Activated gamma-delta T cell treated with anti-CD3 and anti-CD28 coated beads, Interleukin-2, amount 50 U/mL, for 16 hours (primary cell): ENCODE results near the gene THAP3.
A peak's percentile ranks its signal among the peaks of the same experiment; 100 is the strongest.

ENCODE experiments used
- DNase-seq: peaks from one replicate; pipeline ENCODE4 v3.0.0-alpha.2; 2020; ENCODE audit warnings: low read depth

Gene THAP3, protein sequence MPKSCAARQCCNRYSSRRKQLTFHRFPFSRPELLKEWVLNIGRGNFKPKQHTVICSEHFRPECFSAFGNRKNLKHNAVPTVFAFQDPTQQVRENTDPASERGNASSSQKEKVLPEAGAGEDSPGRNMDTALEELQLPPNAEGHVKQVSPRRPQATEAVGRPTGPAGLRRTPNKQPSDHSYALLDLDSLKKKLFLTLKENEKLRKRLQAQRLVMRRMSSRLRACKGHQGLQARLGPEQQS

DNA sequence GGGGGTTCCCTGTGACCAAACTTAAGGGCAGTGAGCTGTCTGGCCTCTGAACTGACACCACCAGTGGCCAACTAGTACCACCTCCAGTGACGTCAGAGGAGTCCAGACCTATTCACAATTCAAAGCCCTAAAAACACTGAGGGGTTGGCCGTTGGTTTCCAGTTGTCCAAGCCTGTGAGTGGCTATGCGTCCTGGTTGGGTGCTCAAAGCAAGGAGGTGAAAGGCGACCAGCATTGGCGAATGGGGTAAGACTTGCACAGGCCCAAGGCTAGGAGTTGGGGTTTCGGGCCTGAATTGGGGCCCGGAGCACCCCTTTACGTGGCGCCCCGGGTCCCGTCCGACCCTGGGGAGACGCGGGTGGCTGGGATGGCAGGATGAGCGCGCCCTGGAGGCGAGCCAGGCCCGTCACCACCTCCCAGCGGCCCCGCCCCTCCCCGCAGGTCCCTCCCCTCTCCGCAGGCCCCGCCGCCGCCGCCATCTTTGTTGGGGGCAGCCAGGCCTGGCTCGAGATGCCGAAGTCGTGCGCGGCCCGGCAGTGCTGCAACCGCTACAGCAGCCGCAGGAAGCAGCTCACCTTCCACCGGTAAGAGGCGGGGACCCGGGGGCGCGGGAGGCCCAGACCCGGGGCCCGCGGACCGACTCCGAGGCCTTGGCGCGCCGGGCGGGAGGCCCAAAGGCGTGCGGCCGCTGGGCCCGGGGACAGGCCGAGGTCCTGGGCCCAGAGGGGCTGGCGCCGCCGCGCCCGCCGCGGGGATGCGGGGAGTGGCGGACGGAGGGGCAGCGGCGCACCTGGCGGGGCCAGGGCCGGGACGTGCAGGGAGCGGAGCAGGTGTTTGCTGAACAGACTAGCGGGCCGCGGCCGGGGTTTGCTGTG, at the start of gene THAP3:
TSS of gene THAP3 (plus strand) at position 159 of the 874 bp plus-strand sequence. CDS start at position 510, 351 bp downstream.
- peak; percentile 80 for DNase-seq

DNA sequence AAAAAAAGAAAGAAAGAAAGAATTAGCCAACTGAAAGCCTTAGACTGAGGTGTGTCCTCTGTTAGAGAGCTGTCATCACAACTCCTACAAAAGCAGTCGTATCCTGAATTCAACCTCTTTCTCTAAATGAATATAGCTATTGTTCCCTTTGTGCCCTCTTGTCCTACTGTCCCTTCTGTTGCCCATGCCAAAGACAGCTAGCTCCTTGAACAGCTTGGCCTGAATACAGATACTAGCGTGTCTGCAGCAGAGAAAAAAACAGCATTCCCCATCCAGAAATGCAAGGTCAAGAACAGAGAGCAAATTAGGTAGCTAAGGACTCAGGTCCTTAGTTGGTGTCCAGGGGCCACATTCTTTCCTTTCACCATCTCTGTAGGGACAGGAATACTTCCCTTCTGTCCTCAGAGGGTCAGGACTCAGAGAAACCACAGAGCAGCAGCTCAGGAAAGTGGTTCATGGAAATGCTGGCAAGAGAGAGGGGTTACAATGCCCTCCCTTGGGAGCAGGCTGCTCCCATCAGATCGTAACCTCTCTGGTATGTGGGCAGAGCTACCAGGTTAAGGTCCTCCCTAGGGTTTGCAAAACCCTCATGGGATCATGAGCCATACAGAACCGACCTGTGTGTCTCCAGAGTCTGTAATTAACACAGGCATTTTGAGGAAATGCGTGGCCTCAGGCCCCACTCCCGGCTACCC, 46.7 kb upstream of the THAP3 start:
- DNase-seq = no peak

DNA sequence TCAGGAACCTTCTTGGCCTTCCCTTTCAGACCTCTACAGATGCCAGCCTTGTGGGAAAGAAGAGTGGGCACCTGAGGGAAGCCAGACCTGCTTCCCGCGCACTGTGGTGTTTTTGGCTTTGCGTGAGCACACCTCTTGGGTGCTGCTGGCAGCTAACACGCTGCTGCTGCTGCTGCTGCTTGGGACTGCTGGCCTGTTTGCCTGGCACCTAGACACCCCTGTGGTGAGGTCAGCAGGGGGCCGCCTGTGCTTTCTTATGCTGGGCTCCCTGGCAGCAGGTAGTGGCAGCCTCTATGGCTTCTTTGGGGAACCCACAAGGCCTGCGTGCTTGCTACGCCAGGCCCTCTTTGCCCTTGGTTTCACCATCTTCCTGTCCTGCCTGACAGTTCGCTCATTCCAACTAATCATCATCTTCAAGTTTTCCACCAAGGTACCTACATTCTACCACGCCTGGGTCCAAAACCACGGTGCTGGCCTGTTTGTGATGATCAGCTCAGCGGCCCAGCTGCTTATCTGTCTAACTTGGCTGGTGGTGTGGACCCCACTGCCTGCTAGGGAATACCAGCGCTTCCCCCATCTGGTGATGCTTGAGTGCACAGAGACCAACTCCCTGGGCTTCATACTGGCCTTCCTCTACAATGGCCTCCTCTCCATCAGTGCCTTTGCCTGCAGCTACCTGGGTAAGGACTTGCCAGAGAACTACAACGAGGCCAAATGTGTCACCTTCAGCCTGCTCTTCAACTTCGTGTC, 45.9 kb upstream of the THAP3 start:
- DNase-seq = no peak

DNA sequence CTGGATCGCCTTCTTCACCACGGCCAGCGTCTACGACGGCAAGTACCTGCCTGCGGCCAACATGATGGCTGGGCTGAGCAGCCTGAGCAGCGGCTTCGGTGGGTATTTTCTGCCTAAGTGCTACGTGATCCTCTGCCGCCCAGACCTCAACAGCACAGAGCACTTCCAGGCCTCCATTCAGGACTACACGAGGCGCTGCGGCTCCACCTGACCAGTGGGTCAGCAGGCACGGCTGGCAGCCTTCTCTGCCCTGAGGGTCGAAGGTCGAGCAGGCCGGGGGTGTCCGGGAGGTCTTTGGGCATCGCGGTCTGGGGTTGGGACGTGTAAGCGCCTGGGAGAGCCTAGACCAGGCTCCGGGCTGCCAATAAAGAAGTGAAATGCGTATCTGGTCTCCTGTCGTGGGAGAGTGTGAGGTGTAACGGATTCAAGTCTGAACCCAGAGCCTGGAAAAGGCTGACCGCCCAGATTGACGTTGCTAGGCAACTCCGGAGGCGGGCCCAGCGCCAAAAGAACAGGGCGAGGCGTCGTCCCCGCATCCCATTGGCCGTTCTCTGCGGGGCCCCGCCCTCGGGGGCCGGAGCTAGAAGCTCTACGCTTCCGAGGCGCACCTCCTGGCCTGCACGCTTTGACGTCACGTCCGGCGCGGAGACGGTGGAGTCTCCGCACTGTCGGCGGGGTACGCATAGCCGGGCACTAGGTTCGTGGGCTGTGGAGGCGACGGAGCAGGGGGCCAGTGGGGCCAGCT, 45.1 kb upstream of the THAP3 start, which contains the start of gene ZBTB48:
TSS of gene ZBTB48 (plus strand) at position 621 of the 745 bp plus-strand sequence. CDS start 616 bp downstream, outside the sequence.
- DNase-seq = peak; percentile 94

DNA sequence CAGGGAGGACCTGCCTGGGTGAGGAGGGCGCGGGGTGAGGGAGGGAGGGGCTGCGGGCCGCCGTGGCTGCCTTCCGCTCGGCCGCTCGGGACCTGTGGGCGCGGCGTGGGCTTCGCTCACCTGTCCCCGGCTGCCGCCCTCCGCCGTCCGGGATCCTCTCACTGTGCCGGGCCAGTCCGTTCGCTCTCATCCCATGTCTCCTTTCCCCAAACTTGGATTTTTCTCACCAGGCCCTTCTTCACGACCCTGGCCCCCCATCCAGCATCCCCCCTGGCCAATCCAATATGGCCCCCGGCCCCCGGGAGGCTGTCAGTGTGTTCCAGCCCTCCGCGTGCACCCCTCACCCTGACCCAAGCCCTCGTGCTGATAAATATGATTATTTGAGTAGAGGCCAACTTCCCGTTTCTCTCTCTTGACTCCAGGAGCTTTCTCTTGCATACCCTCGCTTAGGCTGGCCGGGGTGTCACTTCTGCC, 44.5 kb upstream of the THAP3 start:
- no peak for DNase-seq

DNA sequence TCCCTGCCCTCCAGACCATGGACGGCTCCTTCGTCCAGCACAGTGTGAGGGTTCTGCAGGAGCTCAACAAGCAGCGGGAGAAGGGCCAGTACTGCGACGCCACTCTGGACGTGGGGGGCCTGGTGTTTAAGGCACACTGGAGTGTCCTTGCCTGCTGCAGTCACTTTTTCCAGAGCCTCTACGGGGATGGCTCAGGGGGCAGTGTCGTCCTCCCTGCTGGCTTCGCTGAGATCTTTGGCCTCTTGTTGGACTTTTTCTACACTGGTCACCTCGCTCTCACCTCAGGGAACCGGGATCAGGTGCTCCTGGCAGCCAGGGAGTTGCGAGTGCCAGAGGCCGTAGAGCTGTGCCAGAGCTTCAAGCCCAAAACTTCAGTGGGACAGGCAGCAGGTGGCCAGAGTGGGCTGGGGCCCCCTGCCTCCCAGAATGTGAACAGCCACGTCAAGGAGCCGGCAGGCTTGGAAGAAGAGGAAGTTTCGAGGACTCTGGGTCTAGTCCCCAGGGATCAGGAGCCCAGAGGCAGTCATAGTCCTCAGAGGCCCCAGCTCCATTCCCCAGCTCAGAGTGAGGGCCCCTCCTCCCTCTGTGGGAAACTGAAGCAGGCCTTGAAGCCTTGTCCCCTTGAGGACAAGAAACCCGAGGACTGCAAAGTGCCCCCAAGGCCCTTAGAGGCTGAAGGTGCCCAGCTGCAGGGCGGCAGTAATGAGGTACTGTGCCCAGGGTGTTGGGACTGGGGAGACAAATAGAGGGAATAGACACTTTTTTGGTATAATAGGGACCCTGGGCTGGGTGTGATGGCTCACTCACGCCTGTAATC, 43.9 kb upstream of the THAP3 start:
- DNase-seq = no peak

DNA sequence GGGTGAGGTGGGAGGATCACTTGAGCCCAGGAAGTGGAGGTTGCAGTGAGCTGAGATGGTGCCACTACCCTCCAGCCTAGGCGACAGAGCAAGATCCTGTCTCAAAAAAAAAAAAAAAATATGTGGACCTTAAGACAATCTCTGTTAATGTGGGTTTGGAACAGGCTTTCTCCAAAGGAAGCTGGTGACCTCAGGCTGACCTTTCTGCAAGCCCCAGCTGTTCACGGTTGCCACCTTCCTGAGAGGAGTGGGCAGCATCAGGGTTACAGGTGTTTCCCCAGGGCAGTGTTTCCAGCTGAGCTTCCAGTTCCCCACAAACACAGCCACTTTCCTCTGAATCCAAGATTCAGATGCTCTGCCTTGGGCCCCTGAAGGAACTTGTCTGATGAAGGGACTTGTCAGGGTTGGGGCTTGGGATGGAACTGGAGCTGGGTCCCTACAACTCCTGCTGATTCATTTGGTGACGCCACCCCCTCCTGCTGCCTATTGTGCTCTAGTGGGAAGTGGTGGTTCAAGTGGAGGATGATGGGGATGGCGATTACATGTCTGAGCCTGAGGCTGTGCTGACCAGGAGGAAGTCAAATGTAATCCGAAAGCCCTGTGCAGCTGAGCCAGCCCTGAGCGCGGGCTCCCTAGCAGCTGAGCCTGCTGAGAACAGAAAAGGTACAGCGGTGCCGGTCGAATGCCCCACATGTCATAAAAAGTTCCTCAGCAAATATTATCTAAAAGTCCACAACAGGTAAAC, 42.9 kb upstream of the THAP3 start:
- no peak for DNase-seq

DNA sequence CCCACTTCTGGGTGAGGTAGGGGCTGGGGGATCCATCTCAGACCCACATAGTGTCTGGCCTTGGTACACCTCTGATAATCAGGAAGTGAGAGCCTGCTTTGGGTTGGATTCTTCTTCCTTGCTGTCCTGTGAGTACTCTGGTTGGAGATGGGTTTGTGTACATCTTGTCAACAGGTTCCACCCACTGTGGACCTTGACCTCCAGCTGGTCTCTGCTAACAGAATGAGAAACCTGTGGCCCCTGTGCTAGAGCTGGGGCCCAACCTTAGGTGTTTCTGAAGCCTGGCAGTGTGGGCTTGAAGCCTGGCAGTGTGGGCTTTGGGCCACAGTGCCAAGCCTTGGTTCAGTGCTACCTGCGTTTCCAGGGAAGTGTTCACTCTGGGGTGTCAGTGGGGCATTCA, 42.3 kb upstream of the THAP3 start:
- DNase-seq = no peak

DNA sequence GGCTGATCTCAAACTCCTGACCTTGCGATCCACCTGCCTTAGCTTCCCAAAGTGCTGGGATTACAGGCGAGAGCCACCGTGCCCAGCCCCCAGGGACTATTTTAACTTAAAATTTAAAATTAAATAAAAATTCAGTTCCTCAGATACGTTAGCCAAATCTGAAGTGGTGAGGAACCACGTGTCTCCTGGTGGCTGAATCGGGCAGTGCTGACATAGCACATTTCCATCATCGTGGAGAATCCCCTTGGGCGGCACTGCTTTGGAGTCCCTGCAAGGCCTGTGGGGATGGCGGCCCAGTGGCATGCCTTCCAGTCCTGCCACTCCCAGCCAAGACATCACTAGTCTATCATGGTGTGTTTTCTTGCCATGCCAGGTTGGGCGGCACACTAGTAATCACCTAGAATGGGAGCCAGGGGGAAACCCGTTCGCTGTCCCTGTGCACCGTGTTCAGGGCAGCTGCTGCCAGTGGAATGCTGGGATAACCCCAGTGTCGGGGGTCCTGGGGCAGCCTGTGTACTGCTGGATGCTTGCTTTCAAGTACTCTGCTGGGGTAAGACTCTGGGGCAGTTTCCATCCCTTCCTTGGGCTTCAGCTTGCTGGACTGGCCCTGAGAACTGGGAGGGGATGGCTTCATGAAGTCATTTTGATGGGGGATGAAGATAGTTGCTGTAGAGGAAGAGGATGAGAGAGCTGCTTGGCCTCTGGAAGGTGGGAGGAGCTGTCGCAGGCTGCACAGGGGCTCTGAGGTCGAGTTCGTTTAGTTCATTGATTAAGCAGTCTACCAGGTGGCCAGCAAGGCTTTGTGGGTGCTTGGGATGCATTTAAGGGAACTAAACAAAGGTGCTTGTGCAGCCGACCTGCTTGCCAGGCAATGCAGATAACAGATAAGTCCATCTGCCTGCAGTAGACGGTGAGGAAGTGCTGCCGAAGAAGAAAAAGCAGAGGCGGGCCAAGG, 40.3 kb upstream of the THAP3 start:
- DNase-seq = no peak

DNA sequence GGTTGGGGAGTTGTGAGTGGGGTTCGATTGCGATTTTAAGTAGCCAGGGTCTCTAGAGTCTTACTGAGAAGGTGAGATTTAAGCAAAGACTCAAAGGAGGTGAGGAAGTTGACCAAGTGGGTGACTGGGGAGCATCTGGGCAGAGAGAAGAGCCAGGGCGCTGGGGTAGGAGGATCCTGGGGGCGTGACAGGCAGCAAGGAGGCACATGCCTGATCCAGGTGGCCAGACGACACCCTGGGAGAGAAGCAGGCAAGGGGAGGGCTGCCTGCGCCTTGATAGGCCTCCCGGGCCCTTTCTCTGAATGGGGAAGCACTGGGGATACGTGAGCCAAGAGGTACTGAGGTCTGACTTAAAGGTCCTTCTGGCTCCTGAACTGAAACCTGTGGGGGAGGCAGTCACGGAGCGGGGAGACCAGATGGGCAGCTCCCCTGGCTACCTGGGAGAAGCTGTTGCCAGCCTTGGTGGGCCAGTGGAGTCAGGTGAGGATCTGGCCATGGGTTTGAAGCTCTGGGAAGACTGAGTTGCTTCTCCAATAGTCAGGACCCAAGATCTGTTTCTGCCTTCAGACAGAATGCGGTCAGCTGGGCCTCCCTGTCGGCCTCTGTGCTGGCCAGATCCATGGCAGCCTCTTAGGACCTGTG, 39.5 kb upstream of the THAP3 start:
- no peak for DNase-seq

DNA sequence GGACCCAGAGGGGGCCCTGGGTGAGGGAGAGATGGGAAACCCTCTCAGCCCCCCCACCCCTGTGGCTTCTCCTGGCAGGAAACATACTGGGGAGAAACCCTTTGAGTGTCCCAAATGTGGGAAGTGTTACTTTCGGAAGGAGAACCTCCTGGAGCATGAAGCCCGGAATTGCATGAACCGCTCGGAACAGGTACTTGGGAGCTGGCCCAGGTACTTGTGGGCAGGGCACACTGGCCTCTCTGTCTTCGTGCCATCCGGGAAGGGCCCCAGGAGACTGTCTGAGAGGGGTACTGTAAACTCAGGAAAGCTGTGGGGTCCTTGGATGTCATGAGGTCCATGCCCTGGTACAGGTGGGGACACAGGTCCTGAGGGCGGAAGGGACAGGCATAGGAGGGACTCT, 38.8 kb upstream of the THAP3 start:
- no peak for DNase-seq

DNA sequence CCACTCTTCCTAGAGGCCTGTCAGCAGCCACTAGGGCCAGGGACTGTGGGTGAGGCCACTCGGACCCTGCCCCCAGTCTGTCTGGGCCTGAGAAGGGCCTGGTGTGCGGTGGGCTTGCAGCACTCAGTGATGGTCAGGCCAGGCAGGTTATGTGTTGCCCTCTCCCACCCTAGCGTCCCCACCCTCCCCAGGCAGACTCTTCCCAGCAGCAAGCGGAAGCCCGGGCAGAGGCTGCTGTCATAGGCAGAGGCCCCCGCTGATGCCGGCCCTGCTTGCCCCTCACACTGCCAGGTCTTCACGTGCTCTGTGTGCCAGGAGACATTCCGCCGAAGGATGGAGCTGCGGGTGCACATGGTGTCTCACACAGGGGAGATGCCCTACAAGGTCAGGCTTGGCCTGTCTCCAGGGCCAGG, 38.3 kb upstream of the THAP3 start:
- no peak for DNase-seq

DNA sequence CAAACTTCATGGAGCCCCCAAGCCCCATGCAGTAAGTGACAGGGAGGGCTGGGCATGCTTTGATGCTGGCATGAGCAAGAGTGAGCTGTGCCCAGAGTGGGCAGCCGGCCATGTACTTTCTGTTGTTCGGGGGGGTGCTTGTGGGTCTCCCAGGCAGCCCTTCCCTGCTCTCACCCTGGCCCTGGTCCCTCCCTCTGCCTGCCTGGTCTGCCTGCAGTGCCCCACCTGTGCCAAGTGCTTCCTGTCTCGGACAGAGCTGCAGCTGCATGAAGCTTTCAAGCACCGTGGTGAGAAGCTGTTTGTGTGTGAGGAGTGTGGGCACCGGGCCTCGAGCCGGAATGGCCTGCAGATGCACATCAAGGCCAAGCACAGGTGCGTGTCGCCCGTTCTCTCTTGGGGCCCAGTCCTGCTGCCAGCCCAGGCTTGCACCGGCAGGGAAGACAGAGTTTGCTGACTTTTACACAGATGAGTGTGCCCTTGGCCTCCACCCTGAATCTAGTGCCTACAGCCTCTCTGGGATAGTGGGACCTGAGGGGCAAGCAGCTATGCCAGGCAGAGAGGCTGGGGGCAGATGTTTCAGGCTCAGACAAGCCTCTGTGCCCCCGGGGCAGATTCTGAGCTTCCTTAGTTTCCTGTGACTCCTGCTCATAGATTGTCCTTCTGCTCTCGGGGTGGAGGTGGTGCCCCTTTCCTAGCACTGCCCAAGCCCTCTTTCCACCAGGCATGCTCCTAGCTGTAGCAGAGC, 37.2 kb upstream of the THAP3 start:
- DNase-seq = no peak

DNA sequence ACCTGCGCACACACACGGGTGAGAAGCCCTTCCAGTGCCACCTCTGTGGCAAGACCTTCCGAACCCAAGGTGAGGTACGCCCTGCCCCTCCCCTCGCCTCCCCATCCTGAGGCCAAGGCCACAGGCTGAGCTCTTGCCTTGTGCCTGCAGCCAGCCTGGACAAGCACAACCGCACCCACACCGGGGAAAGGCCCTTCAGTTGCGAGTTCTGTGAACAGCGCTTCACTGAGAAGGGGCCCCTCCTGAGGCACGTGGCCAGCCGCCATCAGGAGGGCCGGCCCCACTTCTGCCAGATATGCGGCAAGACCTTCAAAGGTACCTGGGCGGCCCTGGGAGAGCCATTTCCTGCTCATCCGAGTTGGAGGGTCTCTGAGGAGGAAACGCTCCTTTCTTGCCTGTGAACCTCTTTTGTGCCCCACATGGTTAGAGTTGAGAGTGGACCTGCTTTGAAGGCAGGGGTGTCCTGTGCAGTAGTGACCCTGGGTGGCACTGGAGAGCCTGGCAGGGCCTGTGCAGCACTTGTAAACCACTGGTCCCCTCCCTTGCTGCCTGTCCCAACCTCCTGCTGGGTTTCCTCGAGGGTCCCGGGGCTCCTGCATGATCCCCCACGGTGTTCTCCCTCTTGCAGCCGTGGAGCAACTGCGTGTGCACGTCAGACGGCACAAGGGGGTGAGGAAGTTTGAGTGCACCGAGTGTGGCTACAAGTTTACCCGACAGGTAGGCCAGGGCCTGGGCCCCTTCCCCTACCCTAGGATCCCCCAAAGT, 36.4 kb upstream of the THAP3 start:
- no peak for DNase-seq

DNA sequence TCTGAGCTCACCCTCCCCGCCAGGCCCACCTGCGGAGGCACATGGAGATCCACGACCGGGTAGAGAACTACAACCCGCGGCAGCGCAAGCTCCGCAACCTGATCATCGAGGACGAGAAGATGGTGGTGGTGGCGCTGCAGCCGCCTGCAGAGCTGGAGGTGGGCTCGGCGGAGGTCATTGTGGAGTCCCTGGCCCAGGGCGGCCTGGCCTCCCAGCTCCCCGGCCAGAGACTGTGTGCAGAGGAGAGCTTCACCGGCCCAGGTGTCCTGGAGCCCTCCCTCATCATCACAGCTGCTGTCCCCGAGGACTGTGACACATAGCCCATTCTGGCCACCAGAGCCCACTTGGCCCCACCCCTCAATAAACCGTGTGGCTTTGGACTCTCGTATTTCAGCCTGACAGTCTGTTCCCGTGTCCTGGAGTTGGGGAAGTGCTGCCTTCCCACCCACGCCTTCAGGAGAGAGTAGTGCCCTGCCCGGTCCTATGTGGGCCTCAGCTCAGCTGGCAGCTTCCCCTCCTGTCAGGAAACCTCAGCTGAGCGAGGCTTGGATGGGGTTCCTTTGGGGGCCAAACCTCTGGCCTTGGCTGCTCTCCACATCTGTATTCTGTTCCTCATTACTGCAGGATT, 35.7 kb upstream of the THAP3 start:
- no peak for DNase-seq

DNA sequence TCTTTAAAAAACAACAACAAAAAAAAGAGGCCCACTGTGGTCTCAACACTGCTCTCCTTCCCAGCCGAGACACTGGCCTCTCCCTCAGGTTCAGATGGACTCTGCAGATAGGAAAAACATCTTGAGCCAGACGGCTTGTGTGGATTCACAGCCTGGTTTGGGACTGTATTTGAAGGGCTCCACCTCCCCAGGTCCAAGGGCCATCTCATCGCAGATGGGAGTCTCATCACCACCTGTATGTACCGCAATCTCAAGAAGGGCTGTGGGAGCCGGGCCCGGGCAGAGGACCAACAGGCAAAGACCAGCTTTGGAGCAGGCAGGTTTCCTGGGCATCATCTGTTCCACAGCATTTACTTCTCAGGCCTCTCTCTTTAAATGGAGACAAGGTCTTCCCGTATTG, 34.6 kb upstream of the THAP3 start:
- DNase-seq = no peak
